Ishikawa (cell line): ENCODE data around the gene CRELD1.
A peak's percentile ranks its signal among the peaks of the same experiment; 100 is the strongest.

Source experiments
- CEBPB ChIP-seq: IDR thresholded peaks from 2 replicates; pipeline ENCODE4 v1.6.1; 2012
- CREB1 ChIP-seq: IDR thresholded peaks from 2 replicates; pipeline ENCODE4 v1.6.1; 2012; ENCODE audit warnings: low read depth
- EGR1 ChIP-seq: IDR thresholded peaks from 2 replicates; pipeline ENCODE4 v1.6.1; 2012
- EP300 ChIP-seq: IDR thresholded peaks from 2 replicates; pipeline ENCODE4 v1.6.1; 2012; ENCODE audit warnings: borderline replicate concordance
- FOXM1 ChIP-seq: IDR thresholded peaks from 2 replicates; pipeline ENCODE4 v1.6.1; 2012; ENCODE audit warnings: low read depth, borderline replicate concordance
- MAX ChIP-seq: IDR thresholded peaks from 2 replicates; pipeline ENCODE4 v1.6.1; 2012
- NFIC ChIP-seq: IDR thresholded peaks from 2 replicates; pipeline ENCODE4 v1.6.1; 2012
- RAD21 ChIP-seq: IDR thresholded peaks from 2 replicates; pipeline ENCODE4 v1.6.1; 2012; ENCODE audit warnings: low read depth
- REST ChIP-seq: IDR thresholded peaks from 2 replicates; pipeline ENCODE4 v1.6.1; 2012; ENCODE audit warnings: low read depth, mild to moderate bottlenecking
- TAF1 ChIP-seq: IDR thresholded peaks from 2 replicates; pipeline ENCODE4 v1.6.1; 2012; ENCODE audit warnings: low read depth, mild to moderate bottlenecking
- TCF12 ChIP-seq: IDR thresholded peaks from 2 replicates; pipeline ENCODE4 v1.6.1; 2012; ENCODE audit warnings: low read depth
- TEAD4 ChIP-seq: IDR thresholded peaks from 2 replicates; pipeline ENCODE4 v1.6.1; 2012
- USF1 ChIP-seq: IDR thresholded peaks from 2 replicates; pipeline ENCODE4 v1.6.1; 2012
- YY1 ChIP-seq: IDR thresholded peaks from 2 replicates; pipeline ENCODE4 v1.6.1; 2012; ENCODE audit warnings: low read depth
- ZBTB7A ChIP-seq: IDR thresholded peaks from 2 replicates; pipeline ENCODE4 v1.6.1; 2012; ENCODE audit warnings: low read depth

CRELD1 gene

GRCh38 chr3:9933561-9934234 lies at the start of gene CRELD1:
CRELD1 (plus strand) TSS chr3:9933834; CDS start chr3:9934439, 605 bp downstream.
- TF ChIP-seq TAF1, result peak; percentile 60
- TF ChIP-seq MAX, result peak; percentile 96
- TF ChIP-seq CREB1, result peak; percentile 78
- peak; percentile 54; the same call in 1 of the 2 replicates for TF ChIP-seq USF1
- TF ChIP-seq NFIC, result no peak
- TF ChIP-seq YY1, result no peak
- no peak for TF ChIP-seq TEAD4
- no peak for TF ChIP-seq RAD21
- TF ChIP-seq EGR1, result no peak

- TF ChIP-seq RAD21 (no peak), EGR1 (no peak), REST (no peak), EP300 (no peak)
Measured at GRCh38 chr3:9884555-9885165, 49.0 kb upstream of the CRELD1 start.

- TF ChIP-seq EP300, result no peak
- TF ChIP-seq NFIC, result no peak
- no peak for TF ChIP-seq MAX
- no peak for TF ChIP-seq YY1
- TF ChIP-seq ZBTB7A, result no peak
- no peak for TF ChIP-seq CEBPB
- no peak for TF ChIP-seq REST
- no peak for TF ChIP-seq TCF12
- no peak for TF ChIP-seq FOXM1
- TF ChIP-seq USF1, result no peak
- no peak for TF ChIP-seq CREB1
- no peak for TF ChIP-seq RAD21
- TF ChIP-seq TAF1, result no peak
- no peak for TF ChIP-seq EGR1
- TF ChIP-seq TEAD4, result no peak
Measured at GRCh38 chr3:9886328-9886727, 47.3 kb upstream of the CRELD1 start.

- TF ChIP-seq FOXM1 (no peak), EGR1 (no peak), EP300 (no peak), USF1 (no peak), ZBTB7A (no peak), REST (no peak), RAD21 (no peak), TAF1 (no peak), CREB1 (no peak), MAX (no peak), YY1 (no peak), CEBPB (no peak), TEAD4 (no peak)
Measured at GRCh38 chr3:9887480-9887879, 46.2 kb upstream of the CRELD1 start.
